Adrenal gland (tissue), 12 donors: ENCODE results near the gene AOX1. TPM values are rescaled to one million over a fixed set of nuclear protein-coding genes. Genes with fewer than 3 reads are reported as not detected.

Experiments used
- DNase-seq, 7 donors: peaks; one replicate each; pipeline ENCODE4 v3.0.0-alpha.2; 2019 to 2020
- H3K27ac ChIP-seq, 5 donors: fragments of 200-600 bp; sonication (generic) in 4 of 5; 1 replicate in 3 of 5; 2 replicates in 2 of 5; pipeline versions ENCODE4 v1.5.1 to v1.8.0; 2016 to 2020; ENCODE audit warnings: mild to moderate bottlenecking in 1 of 5
- H3K27me3 ChIP-seq: fragments of 200-600 bp; 2 replicates; pipeline ENCODE4 v1.8.0; 2021
- H3K36me3 ChIP-seq, 2 donors: fragments of 200-600 bp; replicated peaks in 1 of 2; 1 replicate in 1 of 2; 2 replicates in 1 of 2; pipeline versions ENCODE4 v1.5.1 to v1.8.0; 2018 to 2022
- H3K4me1 ChIP-seq, 2 donors: fragments of 200-600 bp; replicated peaks in 1 of 2; 1 replicate in 1 of 2; 2 replicates in 1 of 2; pipeline versions ENCODE4 v1.5.1 to v1.8.0; 2018 to 2021
- H3K4me3 ChIP-seq, 4 donors: fragments of 200-600 bp; sonication (generic) in 3 of 4; one replicate each; pipeline ENCODE4 v1.5.1; 2016 to 2018
- H3K9me3 ChIP-seq, 3 donors: fragments of 200-600 bp; sonication (generic) in 1 of 3; replicated peaks in 1 of 3; 1 replicate in 2 of 3; 2 replicates in 1 of 3; pipeline versions ENCODE4 v1.5.1 to v1.8.0; 2016 to 2021
- POLR2A ChIP-seq, 2 donors: fragments of 450-650 bp; IDR thresholded peaks; one replicate each; pipeline ENCODE4 v1.6.1; 2017; ENCODE audit warnings: antibody characterized with exemption in 2 of 2, mild to moderate bottlenecking in 2 of 2, moderate library complexity in 1 of 2
- WGBS, 4 donors: extraction: QIAGEN DNeasy Blood & Tissue Kit in 2 of 4; methylation state at CpG; one replicate each; pipeline versions ENCODE4 v1.1.5 to v1.1.7; 2013 to 2017; 5-methylcytosine and 5-hydroxymethylcytosine counted together
- intact Hi-C, 2 donors: fragments of 100-400 bp; cut with DNase I; formaldehyde crosslinking; loops; one replicate each; pipeline versions ENCODE4 v1.14.1 to v1.15.0; 2022 to 2023
- polyA plus RNA-seq, 3 donors: library from polyadenylated mRNA; stranded (reverse); fragments of 200-250 nt in 2 of 3; fragments of 350-450 nt in 1 of 3; fragmentation: Illumina TruSeq in 1 of 3; extraction: RNeasy Lipid Tissue Mini Kit (QIAGEN cat#74804) in 1 of 3; gene quantifications; one replicate each; pipeline ENCODE4 v1.2.3, GENCODE V29; 2013 to 2014
- total RNA-seq, 9 donors: library from RNA; depleted of rRNA in 4 of 9; stranded (reverse); fragments of >200 nt in 4 of 9; fragments of 120-200 nt in 1 of 9; fragmentation: NEBNext Ultra II Directional in 1 of 9; extraction: Animal tissue kit (Norgen Biotek cat#: 25700) in 1 of 9; gene quantifications; one replicate each; pipeline versions ENCODE4 v1.1.0 to v1.2.4, GENCODE V29; 2013 to 2023
- TF ChIP-seq, protein P1 (sequence below), 6 experiments: fragments of 450-650 bp in 4 of 6; fragments of 200-600 bp in 2 of 6; sonication (generic) in 1 of 6; IDR thresholded peaks; 1 replicate in 5 of 6; 2 replicates in 1 of 6; pipeline versions ENCODE4 v1.5.1 to v1.8.0; 2016 to 2021; ENCODE audit warnings: antibody characterized with exemption in 6 of 6, mild to moderate bottlenecking in 2 of 6, moderate library complexity in 1 of 6
- donor health status: healthy with polysubstance abuse.
- donor health status: Bipolar disorder and iron deficiency.
- donor health status: DM: yes; HTN: yes; CAD: no.
- donor health status: DM: no; HTN: no; CAD: no.
- donor health status: DM: no; HTN: no; CAD: no.
- donor health status: DM: yes; HTN: yes; CAD: no.

Gene AOX1
- total and polyA plus RNA-seq, 12 donors, result 101 to 1,121 (median 681) TPM

DNA sequence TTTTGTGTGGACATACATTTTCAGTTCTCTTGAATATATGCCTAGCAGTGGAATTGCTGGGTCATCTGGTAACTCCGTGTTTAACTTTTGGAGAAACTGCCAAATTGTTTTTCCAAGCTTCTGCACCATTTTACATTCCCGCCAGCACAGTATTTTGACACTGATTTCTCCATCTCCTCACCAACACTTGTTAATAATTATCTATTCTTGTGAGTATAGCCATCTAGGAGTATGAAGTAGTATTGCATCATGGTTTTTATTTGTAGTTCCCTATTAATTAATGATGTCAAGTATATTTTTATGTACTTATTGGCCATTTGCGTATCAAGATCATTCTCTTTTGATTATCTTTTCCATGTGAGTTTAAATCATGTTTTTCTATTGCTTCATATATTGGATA is 17.9 kb upstream of the AOX1 start:
- Histone ChIP-seq H3K36me3 (no peaks in the 10 kb centered on the region), H3K27me3 (no peaks in the 10 kb centered on the region), H3K27ac (no peak overlapping the region), H3K9me3 (no peaks in the 10 kb centered on the region), H3K4me1 (no peaks in the 10 kb centered on the region), H3K4me3 (no peak overlapping the region)
- no peak for DNase-seq
- WGBS, 4 donors, result 97 to 98% (median 98%) methylated on average over 3 of the region's 3 CpGs
- intact Hi-C loops, result no loop called here
- TF ChIP-seq POLR2A (IDR thresholded peaks at IDR 0.05), result no peak
- TF ChIP-seq, protein P1, sequence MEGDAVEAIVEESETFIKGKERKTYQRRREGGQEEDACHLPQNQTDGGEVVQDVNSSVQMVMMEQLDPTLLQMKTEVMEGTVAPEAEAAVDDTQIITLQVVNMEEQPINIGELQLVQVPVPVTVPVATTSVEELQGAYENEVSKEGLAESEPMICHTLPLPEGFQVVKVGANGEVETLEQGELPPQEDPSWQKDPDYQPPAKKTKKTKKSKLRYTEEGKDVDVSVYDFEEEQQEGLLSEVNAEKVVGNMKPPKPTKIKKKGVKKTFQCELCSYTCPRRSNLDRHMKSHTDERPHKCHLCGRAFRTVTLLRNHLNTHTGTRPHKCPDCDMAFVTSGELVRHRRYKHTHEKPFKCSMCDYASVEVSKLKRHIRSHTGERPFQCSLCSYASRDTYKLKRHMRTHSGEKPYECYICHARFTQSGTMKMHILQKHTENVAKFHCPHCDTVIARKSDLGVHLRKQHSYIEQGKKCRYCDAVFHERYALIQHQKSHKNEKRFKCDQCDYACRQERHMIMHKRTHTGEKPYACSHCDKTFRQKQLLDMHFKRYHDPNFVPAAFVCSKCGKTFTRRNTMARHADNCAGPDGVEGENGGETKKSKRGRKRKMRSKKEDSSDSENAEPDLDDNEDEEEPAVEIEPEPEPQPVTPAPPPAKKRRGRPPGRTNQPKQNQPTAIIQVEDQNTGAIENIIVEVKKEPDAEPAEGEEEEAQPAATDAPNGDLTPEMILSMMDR (IDR thresholded peaks at IDR 0.05), result no peak

DNA sequence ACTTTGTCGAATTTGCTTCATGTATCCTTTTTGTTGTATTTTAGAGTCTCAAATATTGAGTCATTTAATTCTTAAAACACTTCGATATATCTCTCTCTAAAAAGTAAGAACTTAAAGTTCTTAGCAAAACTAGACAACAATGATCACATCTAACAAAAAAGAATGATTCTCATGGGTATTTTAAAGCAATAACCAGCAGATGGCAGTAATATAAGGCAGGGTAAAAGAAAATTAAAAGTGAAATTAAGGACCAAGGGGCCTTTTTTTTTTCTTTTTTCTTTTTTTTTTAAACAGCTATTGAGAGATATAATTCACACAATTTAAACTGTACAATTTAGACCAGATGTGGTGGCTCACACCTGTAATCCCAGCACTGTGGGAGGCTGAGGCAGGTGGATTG is 9.9 kb upstream of the AOX1 start:
- no peak for DNase-seq
- no peaks in the 10 kb centered on the region for H3K9me3 ChIP-seq
- 86 to 94% (median 90%) methylated on average over 2 of the region's 2 CpGs for WGBS, 4 donors
- intact Hi-C loops, result loop anchor here in 1 of 2 donors (5.0 kb wide), 1 partner anchor 126 kb away; no protein-coding TSS in a partner anchor
- no peaks in the 10 kb centered on the region for H3K27me3 ChIP-seq
- peaks cover 0 to 5% of the 10 kb centered on the region in 2 donors for H3K4me1 ChIP-seq
- no peak overlapping the region for H3K4me3 ChIP-seq
- H3K36me3 ChIP-seq, result no peaks in the 10 kb centered on the region
- TF ChIP-seq, protein P1 (IDR thresholded peaks at IDR 0.05), result peak; percentile 13 to 54 (median 44)
- no peak for TF ChIP-seq POLR2A (IDR thresholded peaks at IDR 0.05)
- no peak overlapping the region for H3K27ac ChIP-seq

DNA sequence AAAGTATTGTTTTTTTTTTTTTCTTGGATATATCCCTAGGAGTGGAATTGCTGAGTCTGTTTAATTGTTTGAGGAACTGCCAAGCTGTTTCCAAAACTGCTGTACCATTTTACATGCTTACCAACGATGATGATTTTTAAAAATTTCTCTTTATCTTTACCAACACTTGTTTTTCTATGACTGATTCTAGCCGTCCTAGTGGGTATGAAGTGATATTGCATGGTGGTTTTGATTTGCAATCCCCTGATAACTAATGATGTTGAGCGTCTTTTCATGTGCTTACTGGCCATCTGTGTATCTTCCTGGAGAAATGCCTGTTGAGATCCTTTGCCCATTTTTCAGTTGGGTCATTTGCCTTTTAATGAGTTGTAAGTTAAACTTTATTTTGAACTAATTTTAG is 8.8 kb upstream of the AOX1 start:
- intact Hi-C loops, result loop anchor here in 1 of 2 donors (5.0 kb wide), 1 partner anchor 125 kb away; no protein-coding TSS in a partner anchor

DNA sequence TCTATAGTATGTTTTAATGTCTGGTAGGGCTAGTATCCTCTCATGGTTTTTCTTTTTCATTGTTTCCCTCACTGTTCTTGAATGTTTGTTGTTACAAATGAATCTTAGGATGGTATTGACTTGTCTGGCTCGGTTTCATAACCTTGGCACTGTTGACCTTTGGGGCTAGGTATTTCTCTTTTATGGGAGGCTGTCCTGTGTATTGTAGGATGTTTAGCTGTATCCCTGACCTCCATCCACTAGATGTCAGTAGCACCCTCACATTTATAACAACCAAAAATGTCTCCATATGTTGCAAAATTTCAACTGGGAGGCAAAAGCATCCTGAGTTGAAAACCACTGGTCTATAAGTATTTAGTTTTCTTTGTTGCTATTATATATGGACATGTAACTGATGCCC is 7.0 kb upstream of the AOX1 start:
- intact Hi-C loops, result loop anchor here in 1 of 2 donors (5.0 kb wide), 1 partner anchor 124 kb away; no protein-coding TSS in a partner anchor
- 6 to 55% (median 36%) methylated on average over 1 of the region's 1 CpG for WGBS, 4 donors
- H3K27ac ChIP-seq, result no peak overlapping the region
- H3K27me3 ChIP-seq, result no peaks in the 10 kb centered on the region
- H3K36me3 ChIP-seq, result no peaks in the 10 kb centered on the region
- H3K4me3 ChIP-seq, result no peak overlapping the region
- TF ChIP-seq POLR2A (IDR thresholded peaks at IDR 0.05), result no peak
- TF ChIP-seq, protein P1 (IDR thresholded peaks at IDR 0.05), result peak; percentile 27 to 70 (median 62)
- peaks cover 0 to 5% of the 10 kb centered on the region in 2 donors for H3K4me1 ChIP-seq
- DNase-seq, result peak in 2 of 7 donors; percentile 35 to 40
- no peaks in the 10 kb centered on the region for H3K9me3 ChIP-seq

More for the DNA sequence above, 8.8 kb upstream of the AOX1 start:
- Histone ChIP-seq H3K27ac (no peak overlapping the region), H3K4me1 (peaks cover 0 to 5% of the 10 kb centered on the region in 2 donors), H3K9me3 (no peaks in the 10 kb centered on the region), H3K36me3 (no peaks in the 10 kb centered on the region), H3K4me3 (no peak overlapping the region), H3K27me3 (no peaks in the 10 kb centered on the region)
- DNase-seq, result no peak
- WGBS, 4 donors, result 88 to 91% (median 89%) methylated on average over 3 of the region's 3 CpGs
- TF ChIP-seq POLR2A (IDR thresholded peaks at IDR 0.05), result no peak
- TF ChIP-seq, protein P1 (IDR thresholded peaks at IDR 0.05), result no peak
